NCI-H2107 (cell line): ENCODE measurements around the gene ITGA5.

Experiments
- DNase-seq: peaks from one replicate; lab custom pipeline; 2025; lab: John Stamatoyannopoulos, UW

Gene ITGA5

GRCh38 chr12:54389134-54389508, 29.9 kb downstream of the ITGA5 start:
- no peak for DNase-seq

- no peak for DNase-seq
Measured at GRCh38 chr12:54388237-54389133, 30.6 kb downstream of the ITGA5 start.

- no peak for DNase-seq
Measured at GRCh38 chr12:54387114-54387467, 32.0 kb downstream of the ITGA5 start.

GRCh38 chr12:54386403-54387113, 32.5 kb downstream of the ITGA5 start:
- DNase-seq: no peak

- DNase-seq: no peak
Measured at GRCh38 chr12:54385251-54385914, 33.7 kb downstream of the ITGA5 start.

DNA sequence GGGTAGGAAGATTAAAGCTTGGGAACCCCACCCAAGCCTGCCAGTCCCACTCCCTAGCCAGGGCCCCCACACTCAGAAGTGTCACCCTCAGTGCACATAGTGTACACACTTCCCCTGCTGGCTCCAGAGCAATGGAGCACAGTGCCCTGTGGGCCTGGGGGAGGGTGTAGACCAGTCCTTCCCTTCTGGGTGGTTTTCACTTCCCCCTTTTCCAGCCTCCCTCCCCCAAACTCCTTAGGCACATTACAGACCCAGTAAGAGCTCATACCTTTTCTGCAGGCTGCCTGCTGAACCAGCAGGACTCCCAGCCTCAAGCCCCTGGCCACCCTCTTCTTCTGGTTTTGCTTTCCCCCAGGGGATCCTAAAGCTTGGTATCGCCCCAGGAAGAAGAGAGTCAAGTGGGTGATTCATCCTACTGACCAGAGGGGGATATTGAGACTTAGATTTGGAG, 34.5 kb downstream of the ITGA5 start, which contains the start of gene ZNF385A:
TSS of gene ZNF385A (minus strand) at position 143 of the 451 bp plus-strand sequence. CDS start 219 bp downstream, outside the sequence.
- no peak for DNase-seq

DNA sequence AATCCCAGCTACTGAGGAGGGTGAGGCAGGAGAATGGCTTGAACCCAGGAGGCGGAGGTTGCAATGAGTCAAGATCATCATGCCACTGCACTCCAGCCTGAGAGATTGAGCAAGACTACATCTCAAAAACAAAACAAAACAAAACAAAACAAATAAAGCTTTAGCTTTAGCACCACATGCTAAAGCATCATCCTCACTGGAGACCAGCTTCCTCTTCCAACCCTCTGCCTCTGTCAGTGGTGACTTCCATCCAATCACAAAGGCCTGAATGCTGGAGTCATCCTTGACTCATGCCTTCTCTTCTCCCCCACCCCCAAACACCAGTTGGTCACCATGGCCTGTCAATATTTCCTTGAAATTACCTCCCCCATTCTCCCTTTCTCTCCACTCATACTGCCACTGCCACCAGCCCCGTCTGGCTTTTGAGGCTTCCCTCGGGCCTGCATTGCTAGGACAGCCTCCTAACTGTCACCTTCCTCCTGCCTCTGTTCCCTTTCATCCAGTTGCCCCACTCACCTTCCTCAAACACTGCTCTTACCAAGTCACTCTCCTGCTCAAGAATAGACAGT, 35.9 kb downstream of the ITGA5 start:
- DNase-seq: no peak

DNA sequence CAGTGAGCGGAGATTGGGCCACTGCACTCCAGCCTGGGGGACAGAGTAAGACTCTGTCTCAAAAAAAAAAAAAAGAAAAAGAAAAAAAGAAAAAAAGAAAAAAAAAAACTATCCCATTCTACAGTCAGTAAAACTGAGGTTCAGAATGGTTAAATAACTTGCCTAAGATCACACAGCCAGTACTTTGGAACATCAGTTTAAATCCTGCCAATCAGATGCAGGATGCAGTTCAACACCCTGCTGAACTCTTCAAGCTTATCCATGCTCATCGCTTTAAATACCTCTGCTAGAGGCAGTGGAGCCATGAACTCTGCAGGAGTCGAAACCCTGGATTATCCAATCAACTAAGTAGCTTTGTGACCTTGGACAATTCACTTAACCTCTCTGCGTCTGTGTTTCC, 37.9 kb downstream of the ITGA5 start:
- DNase-seq: no peak

GRCh38 chr12:54379398-54380201, 39.5 kb downstream of the ITGA5 start:
- DNase-seq: peak; percentile 80

GRCh38 chr12:54378796-54379397, 40.2 kb downstream of the ITGA5 start:
- no peak for DNase-seq

DNA sequence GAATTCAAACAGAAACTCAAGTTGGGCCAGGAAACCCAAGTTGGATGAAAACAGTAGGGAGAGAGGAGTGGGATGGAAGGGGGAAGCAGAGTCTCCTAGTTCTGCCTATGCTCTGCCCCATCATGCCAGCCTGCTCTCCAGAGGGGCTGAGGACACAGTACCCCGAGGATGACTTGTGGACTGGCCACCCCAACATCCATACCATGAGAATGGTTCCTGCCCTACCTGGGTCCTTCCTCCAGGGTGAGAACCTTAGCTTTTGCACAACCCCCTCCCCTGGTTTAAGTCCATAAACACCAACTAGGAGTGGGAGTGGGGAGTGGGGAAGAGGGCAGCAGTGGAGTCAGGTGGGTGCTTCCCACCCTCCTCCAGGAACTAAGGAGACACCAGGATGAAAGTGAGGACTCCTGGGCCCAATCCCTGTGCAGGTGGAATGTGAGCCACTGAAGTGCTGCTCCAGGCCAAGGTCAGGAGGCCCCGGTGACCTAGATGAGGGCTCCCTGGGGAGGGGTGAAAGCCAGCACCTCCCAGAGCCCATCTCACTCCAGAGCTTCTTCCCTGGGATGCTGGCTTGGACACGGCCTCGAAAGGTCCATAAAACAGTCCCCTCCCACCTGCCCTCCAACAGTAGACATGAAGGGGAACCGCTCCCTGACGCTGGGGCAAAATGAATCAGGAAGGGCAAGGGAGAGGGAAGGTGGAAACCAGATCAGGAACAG, 41.1 kb downstream of the ITGA5 start:
- no peak for DNase-seq

DNA sequence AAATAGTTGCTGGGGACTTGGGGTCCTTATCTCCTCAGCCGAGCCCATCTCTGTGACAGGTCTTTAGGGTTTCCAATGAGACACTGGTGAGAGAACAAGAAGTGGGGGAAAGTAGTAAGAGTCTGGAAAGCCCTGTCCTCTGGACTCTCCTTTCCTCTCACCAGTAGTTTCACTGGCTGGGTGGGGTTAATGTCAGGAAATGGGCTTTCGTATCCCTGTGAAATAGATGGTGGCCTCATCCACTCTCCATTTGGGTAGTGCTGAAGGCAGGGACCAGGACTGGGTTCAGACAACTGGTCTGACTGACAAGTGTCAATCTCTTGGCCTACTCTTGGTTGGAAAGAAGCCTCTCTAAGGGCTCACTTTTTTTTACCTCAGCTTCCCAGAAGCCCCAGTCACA, 42.1 kb downstream of the ITGA5 start:
- no peak for DNase-seq

GRCh38 chr12:54376596-54376995, 42.5 kb downstream of the ITGA5 start:
- DNase-seq: no peak

DNA sequence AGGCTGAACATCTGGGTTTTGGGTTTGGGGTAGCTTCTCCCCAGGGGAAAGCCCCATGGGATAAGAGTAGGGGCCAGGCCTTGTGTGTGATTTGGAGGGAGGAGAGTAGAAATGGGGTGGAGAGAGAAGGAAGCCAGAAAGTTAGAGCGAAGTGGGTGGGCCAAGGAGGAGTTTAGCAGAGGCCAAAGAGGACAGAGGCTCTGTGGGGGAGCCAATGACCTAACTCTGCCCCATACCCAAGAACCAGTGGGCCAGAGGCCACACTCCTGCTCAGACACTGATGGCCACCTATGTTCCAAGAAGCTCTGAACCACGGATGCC, 43.8 kb downstream of the ITGA5 start:
- no peak for DNase-seq

DNA sequence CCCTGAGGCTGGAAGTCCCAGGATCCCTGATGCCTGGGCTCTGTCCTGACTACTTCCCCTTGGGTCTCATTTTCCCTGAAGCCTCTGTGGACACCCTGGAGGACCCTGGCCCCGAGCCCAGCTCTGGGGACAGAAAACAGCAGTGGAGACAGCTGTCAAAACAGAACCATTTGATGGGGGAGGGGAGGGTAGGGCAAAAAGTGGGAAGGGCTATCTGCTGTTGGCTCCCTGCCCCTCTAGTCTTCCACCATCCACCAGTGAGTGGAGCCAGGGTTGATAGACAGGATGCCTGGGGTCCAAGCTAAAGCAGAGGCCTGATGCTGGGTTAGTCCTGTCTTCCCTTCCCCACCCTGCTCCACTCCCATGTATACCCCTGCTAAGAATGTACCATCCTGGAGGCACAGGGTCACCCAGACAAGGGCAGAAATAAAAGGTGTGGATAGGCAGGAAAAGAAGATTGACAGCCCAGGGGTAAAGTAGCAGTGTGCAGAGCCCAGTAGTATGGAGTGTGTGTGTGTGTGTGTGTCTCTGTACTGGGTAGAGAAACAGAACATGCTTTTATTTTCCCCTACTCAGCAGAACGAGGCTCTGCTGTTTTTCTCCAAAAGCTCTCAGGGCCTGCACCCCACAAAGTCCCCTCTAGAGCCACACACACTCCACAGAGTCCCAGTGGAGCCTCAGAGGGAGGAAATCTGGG, 44.4 kb downstream of the ITGA5 start:
- DNase-seq: no peak

DNA sequence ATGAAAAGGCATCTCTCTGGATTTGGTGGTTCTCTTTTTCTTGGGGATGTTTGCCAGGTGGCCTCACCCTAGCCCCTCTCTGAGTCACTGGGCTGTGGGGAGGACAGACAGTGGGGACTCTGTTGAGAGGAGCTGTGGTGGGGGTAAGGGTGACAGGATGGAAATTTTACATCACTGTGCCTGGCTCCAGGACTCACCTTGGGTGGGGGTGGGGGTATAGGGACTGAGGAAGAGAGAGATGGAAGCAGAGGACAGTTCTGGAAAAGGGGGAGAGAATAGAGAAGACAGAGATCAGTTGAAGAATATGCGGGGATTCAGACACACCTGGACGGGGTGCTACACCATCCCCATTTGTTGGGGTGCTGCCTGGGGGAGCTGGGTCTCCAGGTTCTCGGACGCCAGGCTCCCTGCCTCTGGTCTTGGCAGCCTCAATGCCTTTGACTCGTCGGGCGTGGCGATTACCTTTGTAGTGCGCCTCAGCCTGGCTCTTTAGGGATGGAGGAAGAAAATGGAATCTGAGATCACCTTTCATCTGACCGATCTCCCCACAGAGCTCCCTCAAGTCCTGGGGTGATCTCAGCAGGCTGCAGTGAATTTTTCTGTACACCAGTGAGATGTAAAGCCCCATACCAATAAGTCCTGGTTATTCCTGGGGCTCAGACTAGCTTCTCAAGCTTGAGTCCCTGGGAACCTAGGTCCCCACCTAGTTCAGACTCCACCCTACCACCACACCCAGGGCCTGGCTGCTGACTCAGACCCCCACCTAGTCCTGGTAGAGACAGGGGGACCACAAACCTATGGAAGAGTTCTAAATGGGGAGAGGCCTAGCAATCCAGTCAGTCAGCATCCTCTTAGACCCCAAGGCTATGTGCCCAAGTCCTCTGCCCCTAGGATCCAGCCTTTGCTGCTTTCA, 45.2 kb downstream of the ITGA5 start:
- no peak for DNase-seq

- no peak for DNase-seq
Measured at GRCh38 chr12:54372113-54372806, 46.8 kb downstream of the ITGA5 start.
